GM12892 (cell line): Measurements from ENCODE around the gene LRWD1.

Source experiments
- POLR2A ChIP-seq: IDR thresholded peaks from 2 replicates; pipeline ENCODE4 v1.6.1; 2011; ENCODE audit warnings: low read depth, low read length, control low read depth
- POLR2AphosphoS5 ChIP-seq: IDR thresholded peaks from 2 replicates; pipeline ENCODE4 v1.6.1; 2011; ENCODE audit warnings: low read depth, low read length, control low read depth
- TAF1 ChIP-seq: IDR thresholded peaks from 2 replicates; pipeline ENCODE4 v1.6.1; 2011; ENCODE audit warnings: low read depth, mild to moderate bottlenecking, control low read depth, low read length, borderline replicate concordance

- TF ChIP-seq POLR2AphosphoS5 (no peak; the same call in 1 of the 2 replicates), POLR2A (no peak), TAF1 (no peak)
Measured at GRCh38 chr7:102434039-102434486, 30.7 kb upstream of the LRWD1 start.
